Liver (tissue), 9 donors: ENCODE results near the gene SMU1. TPM values are rescaled to one million over a fixed set of nuclear protein-coding genes. Genes with fewer than 3 reads are reported as not detected.

Experiments
- DNase-seq: peaks from one replicate; pipeline ENCODE4 v3.0.0-alpha.2; 2017; ENCODE audit warnings: low spot score
- H3K27ac ChIP-seq, 2 donors: one replicate each; pipeline ENCODE4 v1.7.0; 2013; ENCODE audit warnings: inconsistent platforms in 2 of 2, low read length in 2 of 2, control low read depth in 1 of 2, low read depth in 1 of 2, mild to moderate bottlenecking in 1 of 2
- H3K27me3 ChIP-seq, 4 donors: one replicate each; pipeline versions ENCODE4 v1.6.1 to v1.7.0; 2013; ENCODE audit warnings: low read length in 3 of 4, inconsistent platforms in 1 of 4, mild to moderate bottlenecking in 1 of 4, moderate library complexity in 1 of 4; ENCODE audit not compliant: control insufficient read depth in 4 of 4, insufficient read depth in 4 of 4
- H3K36me3 ChIP-seq, 4 donors: one replicate each; pipeline versions ENCODE4 v1.6.1 to v1.7.0; 2013; ENCODE audit warnings: low read length in 3 of 4, mild to moderate bottlenecking in 3 of 4, low read depth in 1 of 4, moderate library complexity in 1 of 4; ENCODE audit not compliant: control insufficient read depth in 4 of 4, insufficient read depth in 3 of 4
- H3K4me1 ChIP-seq, 4 donors: one replicate each; pipeline versions ENCODE4 v1.6.1 to v1.7.0; 2013; ENCODE audit warnings: low read length in 3 of 4, mild to moderate bottlenecking in 3 of 4, moderate library complexity in 1 of 4; ENCODE audit not compliant: control insufficient read depth in 4 of 4, insufficient read depth in 4 of 4
- H3K4me3 ChIP-seq, 3 donors: one replicate each; pipeline versions ENCODE4 v1.6.1 to v1.7.0; 2013; ENCODE audit warnings: low read length in 3 of 3, control low read depth in 1 of 3, low read depth in 1 of 3, mild to moderate bottlenecking in 1 of 3
- H3K9ac ChIP-seq, 2 donors: one replicate each; pipeline ENCODE4 v1.7.0; 2013; ENCODE audit warnings: low read length in 2 of 2, mild to moderate bottlenecking in 2 of 2, moderate library complexity in 2 of 2, control low read depth in 1 of 2, low read depth in 1 of 2
- H3K9me3 ChIP-seq, 4 donors: one replicate each; pipeline versions ENCODE4 v1.6.1 to v1.7.0; 2013; ENCODE audit warnings: low read length in 3 of 4; ENCODE audit not compliant: control insufficient read depth in 4 of 4
- EGR1 ChIP-seq, 2 donors: IDR thresholded peaks; 2 replicates each; pipeline ENCODE4 v1.6.1; 2016 to 2018; ENCODE audit warnings: antibody characterized with exemption in 2 of 2, low read depth in 2 of 2
- FOXA1 ChIP-seq: IDR thresholded peaks from 2 replicates; pipeline ENCODE4 v1.6.1; 2016; ENCODE audit warnings: antibody characterized with exemption
- FOXA2 ChIP-seq: IDR thresholded peaks from 2 replicates; pipeline ENCODE4 v1.6.1; 2016; ENCODE audit warnings: antibody characterized with exemption
- GABPA ChIP-seq, 2 donors: IDR thresholded peaks in 1 of 2; conservative IDR thresholded peaks in 1 of 2; 2 replicates each; pipeline ENCODE4 v1.6.1; 2016; ENCODE audit warnings: antibody characterized with exemption in 2 of 2, mild to moderate bottlenecking in 1 of 2, moderate library complexity in 1 of 2
- HNF4A ChIP-seq, 2 donors: conservative IDR thresholded peaks; 2 replicates each; pipeline ENCODE4 v1.6.1; 2016; ENCODE audit warnings: antibody characterized with exemption in 2 of 2, mild to moderate bottlenecking in 2 of 2
- HNF4G ChIP-seq: IDR thresholded peaks from 2 replicates; pipeline ENCODE4 v1.6.1; 2016; ENCODE audit warnings: antibody characterized with exemption
- JUND ChIP-seq, 2 donors: IDR thresholded peaks; 2 replicates each; pipeline ENCODE4 v1.6.1; 2016; ENCODE audit warnings: antibody characterized with exemption in 2 of 2
- NR2F2 ChIP-seq: IDR thresholded peaks from 2 replicates; pipeline ENCODE4 v1.6.1; 2016; ENCODE audit warnings: antibody characterized with exemption
- RAD21 ChIP-seq, 2 donors: IDR thresholded peaks; 2 replicates each; pipeline ENCODE4 v1.6.1; 2016; ENCODE audit warnings: antibody characterized with exemption in 2 of 2, mild to moderate bottlenecking in 2 of 2
- RXRA ChIP-seq, 2 donors: IDR thresholded peaks; 2 replicates each; pipeline ENCODE4 v1.6.1; 2017 to 2018; ENCODE audit warnings: antibody characterized with exemption in 2 of 2, mild to moderate bottlenecking in 1 of 2
- SP1 ChIP-seq: IDR thresholded peaks from 2 replicates; pipeline ENCODE4 v1.6.1; 2018; ENCODE audit warnings: antibody characterized with exemption, mild to moderate bottlenecking
- TAF1 ChIP-seq: conservative IDR thresholded peaks from 2 replicates; pipeline ENCODE4 v1.6.1; 2016; ENCODE audit warnings: antibody characterized with exemption, mild to moderate bottlenecking
- YY1 ChIP-seq: IDR thresholded peaks from 2 replicates; pipeline ENCODE4 v1.6.1; 2016; ENCODE audit warnings: antibody characterized with exemption, mild to moderate bottlenecking
- WGBS: extraction: QIAGEN DNeasy Blood & Tissue Kit; methylation state at CpG from one replicate; pipeline ENCODE4 v1.1.7; 2013; 5-methylcytosine and 5-hydroxymethylcytosine counted together
- polyA plus RNA-seq, 2 donors: library from polyadenylated mRNA; stranded (reverse) in 1 of 2; unstranded in 1 of 2; fragments of 200-250 nt in 1 of 2; fragments of >200 nt in 1 of 2; fragmentation: Nextera tagmentation in 1 of 2; extraction: Ambion mirVana in 1 of 2; gene quantifications; one replicate each; pipeline versions ENCODE4 v1.2.1 to v1.2.3, GENCODE V29; 2013 to 2015
- total RNA-seq, 2 donors: library from RNA; depleted of rRNA; stranded (reverse); fragments of >200 nt; gene quantifications; one replicate each; pipeline ENCODE4 v1.2.3, GENCODE V29; 2014
- TF ChIP-seq, protein P1 (sequence below): IDR thresholded peaks from 2 replicates; pipeline ENCODE4 v1.6.1; 2016; ENCODE audit warnings: antibody characterized with exemption, mild to moderate bottlenecking
- TF ChIP-seq, protein P2 (sequence below): IDR thresholded peaks from 2 replicates; pipeline ENCODE4 v1.6.1; 2016; ENCODE audit warnings: antibody characterized with exemption
- TF ChIP-seq, protein P3 (sequence below): fragments of 150-350 bp; IDR thresholded peaks from 2 replicates; pipeline ENCODE4 v1.5.1; 2017; ENCODE audit warnings: improper control_type of control experiment, low read depth, low read length; ENCODE audit not compliant: missing input control
- TF ChIP-seq, protein P4 (sequence below): IDR thresholded peaks from 2 replicates; pipeline ENCODE4 v1.6.1; 2016; ENCODE audit warnings: antibody characterized with exemption
- TF ChIP-seq, protein P5 (sequence below): IDR thresholded peaks from 2 replicates; pipeline ENCODE4 v1.6.1; 2016; ENCODE audit warnings: antibody characterized with exemption
- donor health status: healthy.
- donor health status: healthy.
- donor health status: healthy.
- donor health status: healthy.
- donor health status: healthy.

The SMU1 gene
- 10 to 100 TPM; 12.3 to 14.2 TPM for total RNA-seq
- 1 to 10 TPM; 5.3 to 6.7 TPM for polyA plus RNA-seq

DNA sequence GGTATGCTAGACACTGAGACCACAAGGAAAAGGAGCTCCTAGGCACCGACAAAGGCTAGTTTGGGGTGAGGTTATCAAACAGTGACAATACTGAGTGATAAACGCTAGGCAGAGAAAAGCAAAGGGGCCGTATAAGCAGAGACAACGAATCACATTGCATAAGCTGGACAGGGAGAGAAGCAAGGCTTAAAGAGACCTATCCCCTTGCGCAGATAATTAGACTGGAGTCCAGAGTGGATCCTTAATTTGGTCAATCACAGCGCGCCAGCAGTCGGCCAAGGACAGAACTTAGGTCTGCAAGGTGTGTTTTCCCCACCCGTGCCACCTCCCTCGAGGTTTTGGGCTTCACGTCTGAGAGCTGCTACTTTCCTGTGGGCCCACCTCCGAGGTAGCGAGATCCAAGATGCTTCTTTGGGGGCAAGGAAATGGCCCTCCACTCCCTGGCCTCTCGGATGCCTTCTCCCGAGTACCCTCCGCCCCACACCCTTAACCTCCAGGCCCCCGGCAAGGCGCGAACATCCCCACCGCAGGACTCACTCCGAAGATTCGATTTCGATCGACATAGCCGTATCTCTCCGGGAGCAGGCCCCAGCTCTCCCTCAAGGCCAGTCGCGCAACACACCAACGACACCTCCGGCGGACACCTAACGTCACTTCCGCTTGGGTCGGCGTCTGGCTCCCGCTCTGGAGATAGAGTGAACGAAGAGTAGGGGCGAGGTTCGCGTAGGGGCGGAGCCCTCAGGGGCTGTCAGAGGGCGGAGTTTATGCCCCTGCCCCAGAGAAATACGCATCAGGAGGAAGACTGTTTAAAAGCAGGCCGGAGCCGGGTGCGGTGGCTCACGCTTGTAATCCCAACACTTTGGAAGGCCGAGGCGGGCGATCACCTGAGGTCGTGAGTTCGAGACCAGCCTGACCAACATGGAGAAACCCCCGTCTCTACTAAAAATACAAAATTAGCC, at the start of gene SMU1:
Gene SMU1, minus strand, starts transcription at position 629 of the 959 bp plus-strand sequence. Its CDS starts 66 bp downstream, at position 563.
- peak within 1 kb of the TSS; percentile 95 to 99 for H3K9ac ChIP-seq
- H3K9me3 ChIP-seq = no peaks in the 10 kb centered on the region
- no peaks in the 10 kb centered on the region for H3K27me3 ChIP-seq
- peak within 1 kb of the TSS; percentile 66 to 98 (median 96) for H3K4me3 ChIP-seq
- WGBS = under 1% methylated on average over 53 of the region's 53 CpGs
- H3K4me1 ChIP-seq = peaks cover 0 to 24% (median 12%) of the 10 kb centered on the region in 4 donors
- DNase-seq = peak; percentile 93
- peak in 1 of 2 donors; percentile 15 for TF ChIP-seq JUND (IDR thresholded peaks at IDR 0.05)
- TF ChIP-seq HNF4G = peak; percentile 7
- TF ChIP-seq TAF1 = peak; percentile 79
- TF ChIP-seq, protein P1, sequence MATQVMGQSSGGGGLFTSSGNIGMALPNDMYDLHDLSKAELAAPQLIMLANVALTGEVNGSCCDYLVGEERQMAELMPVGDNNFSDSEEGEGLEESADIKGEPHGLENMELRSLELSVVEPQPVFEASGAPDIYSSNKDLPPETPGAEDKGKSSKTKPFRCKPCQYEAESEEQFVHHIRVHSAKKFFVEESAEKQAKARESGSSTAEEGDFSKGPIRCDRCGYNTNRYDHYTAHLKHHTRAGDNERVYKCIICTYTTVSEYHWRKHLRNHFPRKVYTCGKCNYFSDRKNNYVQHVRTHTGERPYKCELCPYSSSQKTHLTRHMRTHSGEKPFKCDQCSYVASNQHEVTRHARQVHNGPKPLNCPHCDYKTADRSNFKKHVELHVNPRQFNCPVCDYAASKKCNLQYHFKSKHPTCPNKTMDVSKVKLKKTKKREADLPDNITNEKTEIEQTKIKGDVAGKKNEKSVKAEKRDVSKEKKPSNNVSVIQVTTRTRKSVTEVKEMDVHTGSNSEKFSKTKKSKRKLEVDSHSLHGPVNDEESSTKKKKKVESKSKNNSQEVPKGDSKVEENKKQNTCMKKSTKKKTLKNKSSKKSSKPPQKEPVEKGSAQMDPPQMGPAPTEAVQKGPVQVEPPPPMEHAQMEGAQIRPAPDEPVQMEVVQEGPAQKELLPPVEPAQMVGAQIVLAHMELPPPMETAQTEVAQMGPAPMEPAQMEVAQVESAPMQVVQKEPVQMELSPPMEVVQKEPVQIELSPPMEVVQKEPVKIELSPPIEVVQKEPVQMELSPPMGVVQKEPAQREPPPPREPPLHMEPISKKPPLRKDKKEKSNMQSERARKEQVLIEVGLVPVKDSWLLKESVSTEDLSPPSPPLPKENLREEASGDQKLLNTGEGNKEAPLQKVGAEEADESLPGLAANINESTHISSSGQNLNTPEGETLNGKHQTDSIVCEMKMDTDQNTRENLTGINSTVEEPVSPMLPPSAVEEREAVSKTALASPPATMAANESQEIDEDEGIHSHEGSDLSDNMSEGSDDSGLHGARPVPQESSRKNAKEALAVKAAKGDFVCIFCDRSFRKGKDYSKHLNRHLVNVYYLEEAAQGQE = peak; percentile 60
- TF ChIP-seq NR2F2 = peak; percentile 59
- TF ChIP-seq YY1 = peak; percentile 71
- TF ChIP-seq, protein P2, sequence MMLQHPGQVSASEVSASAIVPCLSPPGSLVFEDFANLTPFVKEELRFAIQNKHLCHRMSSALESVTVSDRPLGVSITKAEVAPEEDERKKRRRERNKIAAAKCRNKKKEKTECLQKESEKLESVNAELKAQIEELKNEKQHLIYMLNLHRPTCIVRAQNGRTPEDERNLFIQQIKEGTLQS = peak; percentile 20
- TF ChIP-seq EGR1 (IDR thresholded peaks at IDR 0.05; ENCODE audit: low read depth in 2 of 2) = peak in 1 of 2 donors; percentile 9
- peak; percentile 84 for TF ChIP-seq SP1
- TF ChIP-seq, protein P3, sequence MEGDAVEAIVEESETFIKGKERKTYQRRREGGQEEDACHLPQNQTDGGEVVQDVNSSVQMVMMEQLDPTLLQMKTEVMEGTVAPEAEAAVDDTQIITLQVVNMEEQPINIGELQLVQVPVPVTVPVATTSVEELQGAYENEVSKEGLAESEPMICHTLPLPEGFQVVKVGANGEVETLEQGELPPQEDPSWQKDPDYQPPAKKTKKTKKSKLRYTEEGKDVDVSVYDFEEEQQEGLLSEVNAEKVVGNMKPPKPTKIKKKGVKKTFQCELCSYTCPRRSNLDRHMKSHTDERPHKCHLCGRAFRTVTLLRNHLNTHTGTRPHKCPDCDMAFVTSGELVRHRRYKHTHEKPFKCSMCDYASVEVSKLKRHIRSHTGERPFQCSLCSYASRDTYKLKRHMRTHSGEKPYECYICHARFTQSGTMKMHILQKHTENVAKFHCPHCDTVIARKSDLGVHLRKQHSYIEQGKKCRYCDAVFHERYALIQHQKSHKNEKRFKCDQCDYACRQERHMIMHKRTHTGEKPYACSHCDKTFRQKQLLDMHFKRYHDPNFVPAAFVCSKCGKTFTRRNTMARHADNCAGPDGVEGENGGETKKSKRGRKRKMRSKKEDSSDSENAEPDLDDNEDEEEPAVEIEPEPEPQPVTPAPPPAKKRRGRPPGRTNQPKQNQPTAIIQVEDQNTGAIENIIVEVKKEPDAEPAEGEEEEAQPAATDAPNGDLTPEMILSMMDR = no peak
- TF ChIP-seq RAD21 (IDR thresholded peaks at IDR 0.05) = peak; percentile 42 to 68
- TF ChIP-seq, protein P4, sequence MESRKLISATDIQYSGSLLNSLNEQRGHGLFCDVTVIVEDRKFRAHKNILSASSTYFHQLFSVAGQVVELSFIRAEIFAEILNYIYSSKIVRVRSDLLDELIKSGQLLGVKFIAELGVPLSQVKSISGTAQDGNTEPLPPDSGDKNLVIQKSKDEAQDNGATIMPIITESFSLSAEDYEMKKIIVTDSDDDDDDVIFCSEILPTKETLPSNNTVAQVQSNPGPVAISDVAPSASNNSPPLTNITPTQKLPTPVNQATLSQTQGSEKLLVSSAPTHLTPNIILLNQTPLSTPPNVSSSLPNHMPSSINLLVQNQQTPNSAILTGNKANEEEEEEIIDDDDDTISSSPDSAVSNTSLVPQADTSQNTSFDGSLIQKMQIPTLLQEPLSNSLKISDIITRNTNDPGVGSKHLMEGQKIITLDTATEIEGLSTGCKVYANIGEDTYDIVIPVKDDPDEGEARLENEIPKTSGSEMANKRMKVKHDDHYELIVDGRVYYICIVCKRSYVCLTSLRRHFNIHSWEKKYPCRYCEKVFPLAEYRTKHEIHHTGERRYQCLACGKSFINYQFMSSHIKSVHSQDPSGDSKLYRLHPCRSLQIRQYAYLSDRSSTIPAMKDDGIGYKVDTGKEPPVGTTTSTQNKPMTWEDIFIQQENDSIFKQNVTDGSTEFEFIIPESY = peak; percentile 86
- no peak for TF ChIP-seq FOXA1
- no peak for TF ChIP-seq FOXA2
- TF ChIP-seq, protein P5, sequence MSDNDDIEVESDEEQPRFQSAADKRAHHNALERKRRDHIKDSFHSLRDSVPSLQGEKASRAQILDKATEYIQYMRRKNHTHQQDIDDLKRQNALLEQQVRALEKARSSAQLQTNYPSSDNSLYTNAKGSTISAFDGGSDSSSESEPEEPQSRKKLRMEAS = peak; percentile 77
- peak; percentile 41 to 58 for TF ChIP-seq RXRA (IDR thresholded peaks at IDR 0.05)
- peak; percentile 91 to 99 for TF ChIP-seq GABPA (IDR thresholded peaks at IDR 0.05 in 1 of 2, conservative IDR thresholded peaks at IDR 0.05 in 1 of 2)
- peak; percentile 50 to 60 for TF ChIP-seq HNF4A (conservative IDR thresholded peaks at IDR 0.05)
- H3K27ac ChIP-seq = peak within 1 kb of the TSS; percentile 87 to 90
- peaks cover 7 to 22% (median 14%) of the 10 kb centered on the region in 4 donors for H3K36me3 ChIP-seq
